ENCODE results near the gene VAV2. TPM values are rescaled to one million over a fixed set of nuclear protein-coding genes. Genes with fewer than 3 reads are reported as not detected.

The VAV2 gene
- total and polyA plus RNA-seq, 2 experiments from 2014 or later: 8.1 to 28.9 TPM

GRCh38 chr9:133842174-133842573 lies 149.9 kb downstream of the VAV2 start:
- Histone ChIP-seq H3K4me2 (no peak overlapping the region), H3K27me3 (ENCODE audit: insufficient read depth) (no peaks in the 10 kb centered on the region), H4K20me1 (replicated peaks; ENCODE audit: insufficient read depth) (peaks cover 7% of the 10 kb centered on the region), H3K4me1 (ENCODE audit: insufficient read depth) (peaks cover 8% of the 10 kb centered on the region), H3K36me3 (ENCODE audit: insufficient read depth) (no peaks in the 10 kb centered on the region), H3K4me3 (no peak overlapping the region), H2AFZ (no peak overlapping the region), H3K9me2 (ENCODE audit: insufficient read depth) (no peaks in the 10 kb centered on the region), H3K79me2 (replicated peaks; ENCODE audit: insufficient read depth) (peaks cover 18% of the 10 kb centered on the region), H3K27ac (ENCODE audit: low read depth) (no peak overlapping the region), H3F3A (replicated peaks; ENCODE audit: low read depth) (0 out of 2 replicates have a peak, but pooled peaks cover 2% of the 10 kb centered on the region)
- Mint-ChIP-seq H3K4me1 (peaks cover 34% of the 10 kb centered on the region), H3K36me3 (ENCODE audit: low read depth) (no peaks in the 10 kb centered on the region), H3K27ac (no peak overlapping the region), H3K4me3 (no peak overlapping the region; the same call in 2 of the 3 replicates), H3K27me3 (ENCODE audit: insufficient read depth, low read depth, poor library complexity) (peaks cover 20% of the 10 kb centered on the region), H3K9me3 (no peaks in the 10 kb centered on the region)
- peak; percentile 56 for DNase-seq (ENCODE audit: low spot score)
- peak; percentile 72 for ATAC-seq
- TF ChIP-seq CREB1 (CRISPR knock-in tag; IDR thresholded peaks at IDR 0.05; ENCODE audit: low read depth): no peak
- no peak for TF ChIP-seq POLR2AphosphoS5 (IDR thresholded peaks at IDR 0.05; ENCODE audit: low read depth)
- no peak for TF ChIP-seq ZNF331 (CRISPR knock-in tag; IDR thresholded peaks at IDR 0.05; ENCODE audit: low read depth)
- no peak for TF ChIP-seq ZNF462 (CRISPR knock-in tag; IDR thresholded peaks at IDR 0.05)
- TF ChIP-seq, protein P1, sequence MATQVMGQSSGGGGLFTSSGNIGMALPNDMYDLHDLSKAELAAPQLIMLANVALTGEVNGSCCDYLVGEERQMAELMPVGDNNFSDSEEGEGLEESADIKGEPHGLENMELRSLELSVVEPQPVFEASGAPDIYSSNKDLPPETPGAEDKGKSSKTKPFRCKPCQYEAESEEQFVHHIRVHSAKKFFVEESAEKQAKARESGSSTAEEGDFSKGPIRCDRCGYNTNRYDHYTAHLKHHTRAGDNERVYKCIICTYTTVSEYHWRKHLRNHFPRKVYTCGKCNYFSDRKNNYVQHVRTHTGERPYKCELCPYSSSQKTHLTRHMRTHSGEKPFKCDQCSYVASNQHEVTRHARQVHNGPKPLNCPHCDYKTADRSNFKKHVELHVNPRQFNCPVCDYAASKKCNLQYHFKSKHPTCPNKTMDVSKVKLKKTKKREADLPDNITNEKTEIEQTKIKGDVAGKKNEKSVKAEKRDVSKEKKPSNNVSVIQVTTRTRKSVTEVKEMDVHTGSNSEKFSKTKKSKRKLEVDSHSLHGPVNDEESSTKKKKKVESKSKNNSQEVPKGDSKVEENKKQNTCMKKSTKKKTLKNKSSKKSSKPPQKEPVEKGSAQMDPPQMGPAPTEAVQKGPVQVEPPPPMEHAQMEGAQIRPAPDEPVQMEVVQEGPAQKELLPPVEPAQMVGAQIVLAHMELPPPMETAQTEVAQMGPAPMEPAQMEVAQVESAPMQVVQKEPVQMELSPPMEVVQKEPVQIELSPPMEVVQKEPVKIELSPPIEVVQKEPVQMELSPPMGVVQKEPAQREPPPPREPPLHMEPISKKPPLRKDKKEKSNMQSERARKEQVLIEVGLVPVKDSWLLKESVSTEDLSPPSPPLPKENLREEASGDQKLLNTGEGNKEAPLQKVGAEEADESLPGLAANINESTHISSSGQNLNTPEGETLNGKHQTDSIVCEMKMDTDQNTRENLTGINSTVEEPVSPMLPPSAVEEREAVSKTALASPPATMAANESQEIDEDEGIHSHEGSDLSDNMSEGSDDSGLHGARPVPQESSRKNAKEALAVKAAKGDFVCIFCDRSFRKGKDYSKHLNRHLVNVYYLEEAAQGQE (IDR thresholded peaks at IDR 0.05; ENCODE audit: unreplicated experiment): no peak
- TF ChIP-seq, protein P2, sequence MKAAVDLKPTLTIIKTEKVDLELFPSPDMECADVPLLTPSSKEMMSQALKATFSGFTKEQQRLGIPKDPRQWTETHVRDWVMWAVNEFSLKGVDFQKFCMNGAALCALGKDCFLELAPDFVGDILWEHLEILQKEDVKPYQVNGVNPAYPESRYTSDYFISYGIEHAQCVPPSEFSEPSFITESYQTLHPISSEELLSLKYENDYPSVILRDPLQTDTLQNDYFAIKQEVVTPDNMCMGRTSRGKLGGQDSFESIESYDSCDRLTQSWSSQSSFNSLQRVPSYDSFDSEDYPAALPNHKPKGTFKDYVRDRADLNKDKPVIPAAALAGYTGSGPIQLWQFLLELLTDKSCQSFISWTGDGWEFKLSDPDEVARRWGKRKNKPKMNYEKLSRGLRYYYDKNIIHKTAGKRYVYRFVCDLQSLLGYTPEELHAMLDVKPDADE (IDR thresholded peaks at IDR 0.05): no peak
- no peak for TF ChIP-seq STAT1 (IDR thresholded peaks at IDR 0.05; ENCODE audit: unreplicated experiment)
- TF ChIP-seq EZH2phosphoT487 (IDR thresholded peaks at IDR 0.05; ENCODE audit: unreplicated experiment): no peak
- no peak for TF ChIP-seq JUNB (IDR thresholded peaks at IDR 0.05; ENCODE audit: unreplicated experiment)
- TF ChIP-seq EZH2 (IDR thresholded peaks at IDR 0.05; ENCODE audit: low read depth, unreplicated experiment): no peak
- TF ChIP-seq, protein P3, sequence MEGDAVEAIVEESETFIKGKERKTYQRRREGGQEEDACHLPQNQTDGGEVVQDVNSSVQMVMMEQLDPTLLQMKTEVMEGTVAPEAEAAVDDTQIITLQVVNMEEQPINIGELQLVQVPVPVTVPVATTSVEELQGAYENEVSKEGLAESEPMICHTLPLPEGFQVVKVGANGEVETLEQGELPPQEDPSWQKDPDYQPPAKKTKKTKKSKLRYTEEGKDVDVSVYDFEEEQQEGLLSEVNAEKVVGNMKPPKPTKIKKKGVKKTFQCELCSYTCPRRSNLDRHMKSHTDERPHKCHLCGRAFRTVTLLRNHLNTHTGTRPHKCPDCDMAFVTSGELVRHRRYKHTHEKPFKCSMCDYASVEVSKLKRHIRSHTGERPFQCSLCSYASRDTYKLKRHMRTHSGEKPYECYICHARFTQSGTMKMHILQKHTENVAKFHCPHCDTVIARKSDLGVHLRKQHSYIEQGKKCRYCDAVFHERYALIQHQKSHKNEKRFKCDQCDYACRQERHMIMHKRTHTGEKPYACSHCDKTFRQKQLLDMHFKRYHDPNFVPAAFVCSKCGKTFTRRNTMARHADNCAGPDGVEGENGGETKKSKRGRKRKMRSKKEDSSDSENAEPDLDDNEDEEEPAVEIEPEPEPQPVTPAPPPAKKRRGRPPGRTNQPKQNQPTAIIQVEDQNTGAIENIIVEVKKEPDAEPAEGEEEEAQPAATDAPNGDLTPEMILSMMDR (conservative IDR thresholded peaks at IDR 0.05; ENCODE audit: low read depth in 2 of 2): no peak; a peak in 1 of 4 replicates

Measured in GM23338 (cell line).